GM12865 (cell line): ENCODE measurements around the gene DOCK1.

Experiments used
- DNase-seq: peaks from one replicate; pipeline ENCODE4 v3.0.0; 2010; ENCODE audit warnings: low read depth
- H3K4me3 ChIP-seq: 2 replicates; pipeline ENCODE4 v1.5.1; 2011; ENCODE audit warnings: mild to moderate bottlenecking, low read depth, low read length, control low read depth
- CTCF ChIP-seq: IDR thresholded peaks from 2 replicates; pipeline ENCODE4 v1.5.1; 2011; ENCODE audit warnings: low read length, control low read depth, low read depth, inconsistent platforms; ENCODE audit not compliant: insufficient read depth; ENCODE audit errors: missing control alignments

Gene DOCK1

GRCh38 chr10:127347202-127347959 lies 442.2 kb downstream of the DOCK1 start:
- TF ChIP-seq CTCF = no peak
- DNase-seq = no peak

GRCh38 chr10:127349737-127350136 lies 444.5 kb downstream of the DOCK1 start:
- no peak overlapping the region for H3K4me3 ChIP-seq
- no peak for DNase-seq
- no peak for TF ChIP-seq CTCF

More at GRCh38 chr10:127347202-127347959, 442.2 kb downstream of the DOCK1 start:
- no peak overlapping the region for H3K4me3 ChIP-seq

- TF ChIP-seq CTCF = no peak
- no peak for DNase-seq
- H3K4me3 ChIP-seq = no peak overlapping the region
Measured at GRCh38 chr10:127351542-127351941, 446.3 kb downstream of the DOCK1 start.

- H3K4me3 ChIP-seq = no peak overlapping the region
- no peak for TF ChIP-seq CTCF
- DNase-seq = no peak
Measured at GRCh38 chr10:127353544-127353943, 448.3 kb downstream of the DOCK1 start.

- DNase-seq = no peak
- TF ChIP-seq CTCF = no peak
- H3K4me3 ChIP-seq = no peak overlapping the region
Measured at GRCh38 chr10:127354255-127354654, 449.0 kb downstream of the DOCK1 start.

GRCh38 chr10:127354992-127355391 lies 449.8 kb downstream of the DOCK1 start:
- TF ChIP-seq CTCF = no peak
- DNase-seq = no peak
- no peak overlapping the region for H3K4me3 ChIP-seq

- DNase-seq = no peak
- no peak for TF ChIP-seq CTCF
- no peak overlapping the region for H3K4me3 ChIP-seq
Measured at GRCh38 chr10:127356360-127356759, 451.1 kb downstream of the DOCK1 start.
